LNCaP clone FGC (cell line): Measurements from ENCODE around the gene CFAP61.
A peak's percentile ranks its signal among the peaks of the same experiment; 100 is the strongest.
"Not testable (repeated sequence)": the region's sequence is repeated elsewhere in the genome, so short reads cannot be mapped to it uniquely, and the experiment has no call there.

ENCODE experiments used
- DNase-seq: peaks from one replicate; pipeline ENCODE4 v3.0.0-alpha.2; 2011; ENCODE audit warnings: low read depth
- H3K4me3 ChIP-seq: 2 replicates; pipeline ENCODE4 v1.5.1; 2011; ENCODE audit warnings: mild to moderate bottlenecking, low read depth, low read length, control low read depth
- CTCF ChIP-seq: IDR thresholded peaks from 2 replicates; pipeline ENCODE4 v1.5.1; 2012; ENCODE audit warnings: mild to moderate bottlenecking; ENCODE audit not compliant: control insufficient read depth, insufficient read depth; ENCODE audit errors: extremely low read depth

CFAP61 gene

DNA sequence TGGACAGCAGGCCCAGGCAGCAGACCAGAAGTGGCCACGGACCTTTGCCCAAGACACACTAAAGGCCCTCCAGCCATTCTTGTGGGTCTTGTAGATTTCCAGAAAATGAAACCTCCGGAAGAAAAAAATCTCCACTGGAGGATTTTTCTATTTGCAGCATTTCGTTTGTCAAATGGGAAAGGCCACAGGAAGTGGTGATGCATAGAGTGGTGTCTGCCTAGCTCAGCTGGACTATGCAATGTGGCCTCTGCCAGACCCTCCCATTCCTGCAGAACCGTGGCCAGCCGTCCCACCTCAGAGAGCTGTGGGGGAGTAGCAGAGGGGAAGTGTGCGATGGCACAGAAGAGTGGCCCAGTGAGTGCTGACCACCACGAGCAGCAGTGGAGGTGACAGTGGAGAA lies 291.6 kb downstream of the CFAP61 start:
- H3K4me3 ChIP-seq = no peak overlapping the region
- no peak for DNase-seq
- no peak for TF ChIP-seq CTCF

GRCh38 chr20:20344476-20344875 lies 292.1 kb downstream of the CFAP61 start:
- no peak for TF ChIP-seq CTCF
- no peak overlapping the region for H3K4me3 ChIP-seq
- DNase-seq = no peak

DNA sequence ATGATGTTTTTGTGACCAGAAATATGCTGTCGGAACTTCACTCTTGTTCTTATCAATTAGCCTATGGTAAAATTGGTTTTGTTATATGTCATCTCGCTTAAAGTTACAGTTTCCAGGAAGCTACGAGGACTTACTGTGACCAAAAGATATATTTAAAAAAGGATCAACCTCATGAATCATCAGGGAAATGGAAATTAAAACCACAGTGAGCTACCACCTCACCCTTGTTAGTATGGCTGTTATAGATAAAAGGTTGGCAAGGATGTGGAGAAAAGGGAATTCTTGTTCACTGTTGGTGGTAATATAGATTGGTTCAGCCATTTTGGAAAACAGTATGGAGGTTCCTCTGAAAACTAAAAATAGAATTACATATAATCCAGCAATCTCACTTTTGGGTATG lies 301.2 kb downstream of the CFAP61 start:
- H3K4me3 ChIP-seq = no peak overlapping the region
- no peak for TF ChIP-seq CTCF
- DNase-seq = no peak

- DNase-seq, H3K4me3 ChIP-seq: not testable (repeated sequence)
Measured at GRCh38 chr20:20355503-20355902, 303.2 kb downstream of the CFAP61 start.

- no peak overlapping the region for H3K4me3 ChIP-seq
- DNase-seq = no peak
- no peak for TF ChIP-seq CTCF
Measured at GRCh38 chr20:20358801-20359200, 306.5 kb downstream of the CFAP61 start.

GRCh38 chr20:20359628-20360027 lies 307.3 kb downstream of the CFAP61 start:
- no peak for DNase-seq
- no peak for TF ChIP-seq CTCF
- H3K4me3 ChIP-seq = no peak overlapping the region

DNA sequence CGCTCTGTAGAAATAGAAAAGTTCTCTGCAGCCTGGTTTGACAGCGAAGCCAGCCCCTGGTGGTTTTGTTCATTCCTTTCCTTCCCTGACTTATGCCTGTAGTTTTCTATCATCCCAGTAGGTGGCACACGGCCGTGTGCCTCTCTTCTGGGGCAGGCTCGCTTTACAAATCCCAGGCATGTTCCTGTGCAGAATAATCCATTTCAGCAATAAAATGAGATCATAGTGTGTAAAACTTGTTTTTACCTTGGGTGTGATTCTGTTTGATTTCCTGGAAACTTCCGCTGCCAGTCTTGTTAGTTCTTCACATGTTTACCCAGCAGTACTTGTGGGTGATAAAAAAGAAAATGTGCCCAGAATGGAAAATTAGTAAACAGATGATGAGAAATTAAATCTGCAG lies 308.1 kb downstream of the CFAP61 start:
- H3K4me3 ChIP-seq = peak overlapping the region; percentile 23; the same call in 1 of the 2 replicates
- TF ChIP-seq CTCF = peak; percentile 79
- peak; percentile 95 for DNase-seq

GRCh38 chr20:20362774-20363433 lies 310.6 kb downstream of the CFAP61 start:
- TF ChIP-seq CTCF = no peak
- DNase-seq = no peak
- H3K4me3 ChIP-seq = no peak overlapping the region
